GM19397 (cell line): ENCODE results near the gene KIT.
A peak's percentile ranks its signal among the peaks of the same experiment; 100 is the strongest.

Experiments used
- ATAC-seq: cut with Tn5 transposase; IDR thresholded peaks from one replicate; pipeline ENCODE4 v1.9.1; 2021; ENCODE audit warnings: mild to moderate bottlenecking, moderate library complexity; ENCODE audit not compliant: unreplicated experiment

Gene KIT

DNA sequence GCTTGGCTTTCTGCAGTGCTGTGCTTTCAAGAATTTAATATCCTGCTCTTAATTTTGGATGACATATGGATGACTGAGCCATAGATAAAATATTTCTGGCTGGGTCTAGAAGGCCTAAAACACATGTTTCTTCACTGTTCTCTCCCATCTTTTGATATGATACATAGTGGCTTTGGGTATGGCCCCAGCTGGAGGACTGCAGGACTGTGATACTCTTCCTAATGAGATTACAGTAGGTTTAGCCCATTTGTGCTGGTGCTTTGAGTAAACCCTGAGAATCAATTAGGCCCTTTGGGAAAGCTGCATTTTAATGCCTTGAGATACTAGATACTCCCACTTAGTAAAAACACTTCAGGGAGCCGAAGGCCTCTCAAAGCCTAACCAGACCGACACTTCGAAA lies 38.0 kb downstream of the KIT start:
- no peak for ATAC-seq

DNA sequence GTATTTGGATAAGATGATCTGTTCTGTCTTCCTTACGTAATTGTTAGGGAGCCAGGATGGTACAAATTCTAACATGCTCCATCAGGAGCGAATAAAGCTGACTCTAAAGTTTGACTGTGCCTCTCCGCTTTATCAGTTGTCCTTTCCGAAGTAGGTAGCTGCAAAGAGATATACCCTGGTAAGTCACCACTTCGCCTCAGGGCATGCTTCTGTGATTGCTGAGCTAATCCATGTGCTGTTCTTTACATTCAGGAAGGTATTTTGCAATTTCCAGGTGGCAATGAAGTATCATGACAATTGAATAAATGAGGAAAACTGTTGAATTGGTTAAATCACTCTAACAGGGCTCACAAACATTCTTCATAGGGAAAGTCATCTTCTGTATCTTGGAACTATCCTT lies 38.9 kb downstream of the KIT start:
- no peak for ATAC-seq

DNA sequence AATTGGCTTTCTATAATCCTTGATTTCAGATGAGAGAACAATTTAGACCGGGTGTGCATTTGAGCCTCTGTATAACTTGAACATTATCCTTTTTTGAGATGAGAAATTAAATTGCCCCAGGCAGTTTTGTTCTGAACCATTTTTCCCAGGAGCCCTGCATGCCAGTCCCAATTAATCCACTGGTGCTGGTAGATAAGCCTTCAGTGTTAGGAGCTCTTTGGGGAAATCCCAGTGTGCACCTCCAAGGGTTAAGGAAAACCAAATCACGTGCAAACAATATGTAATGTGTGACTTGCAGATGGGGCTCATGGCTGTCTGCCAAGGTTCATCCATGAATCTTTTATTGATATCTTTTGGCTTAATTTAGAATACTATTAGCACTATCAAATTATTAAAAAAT lies 43.2 kb downstream of the KIT start:
- ATAC-seq, result no peak

- no peak for ATAC-seq
Observed at GRCh38 chr4:54703182-54703581, 45.4 kb downstream of the KIT start.

GRCh38 chr4:54707406-54707805 lies 49.6 kb downstream of the KIT start:
- no peak for ATAC-seq

- ATAC-seq, result no peak
Observed at GRCh38 chr4:54708339-54709279, 50.9 kb downstream of the KIT start.

GRCh38 chr4:54709400-54709799 lies 51.6 kb downstream of the KIT start:
- ATAC-seq, result no peak

DNA sequence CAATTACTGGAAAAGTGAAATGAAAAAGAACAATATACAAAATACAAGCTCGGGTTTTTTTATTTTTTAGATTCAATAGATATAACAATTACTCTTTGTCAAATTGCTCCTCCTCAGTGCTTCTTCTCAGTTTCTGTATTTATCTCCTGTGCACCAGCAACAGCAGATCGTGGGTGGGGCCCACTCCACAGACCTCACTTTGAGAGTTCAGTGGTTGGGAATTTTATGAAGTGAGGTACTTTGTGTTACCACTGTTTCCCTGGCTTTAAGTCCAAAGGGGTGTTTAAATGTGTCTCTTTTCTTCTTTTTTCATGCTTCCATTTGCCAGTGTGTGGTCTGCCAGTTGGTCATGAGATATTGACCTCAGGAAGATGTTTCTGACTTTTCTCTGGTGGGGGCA lies 54.4 kb downstream of the KIT start:
- no peak for ATAC-seq

DNA sequence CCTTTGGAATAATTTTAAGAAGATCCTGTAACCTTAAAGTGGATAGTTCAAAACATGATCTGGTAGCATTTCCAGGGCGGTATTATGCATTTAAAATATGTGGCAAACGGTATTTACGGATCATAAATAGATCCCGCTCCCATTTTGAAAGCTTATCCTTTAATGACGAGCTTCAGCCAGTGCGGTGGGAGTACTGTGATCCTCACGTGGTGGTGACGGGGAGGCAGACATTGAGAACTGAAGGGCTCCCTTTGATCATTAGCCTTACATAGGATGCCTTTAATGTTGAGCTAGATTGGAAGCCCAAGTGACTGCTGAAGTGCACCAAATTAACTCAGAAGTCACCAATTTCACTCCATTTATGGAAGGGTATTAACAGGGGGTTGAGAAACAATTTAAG lies 56.9 kb downstream of the KIT start:
- no peak for ATAC-seq

DNA sequence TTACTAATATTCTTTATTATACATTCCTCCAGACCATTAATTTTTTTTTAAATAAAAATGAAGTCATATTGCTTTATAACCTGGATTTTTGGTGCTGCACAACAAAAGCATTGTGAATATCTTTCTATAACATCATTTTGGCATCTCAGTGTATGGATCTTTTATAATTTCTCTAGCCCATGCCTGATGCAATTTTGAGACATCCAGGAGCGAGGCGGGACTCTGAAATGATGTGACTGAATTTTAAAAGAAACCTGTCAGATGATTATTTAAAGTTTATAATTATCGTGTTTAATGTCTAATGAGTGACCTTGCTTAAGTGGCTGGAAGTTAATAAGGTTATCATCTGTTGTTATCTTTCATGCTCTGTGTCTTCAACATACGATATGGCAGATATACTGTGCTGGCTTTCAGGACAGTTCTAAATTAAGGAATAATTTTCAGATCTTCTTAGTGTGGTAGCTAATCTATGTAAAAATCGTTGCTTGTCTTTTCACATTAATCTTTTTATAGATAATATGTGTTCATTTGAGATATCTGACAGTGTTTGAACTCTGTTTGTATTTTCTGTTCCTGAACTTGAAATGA lies 58.8 kb downstream of the KIT start:
- ATAC-seq, result no peak

GRCh38 chr4:54717694-54718093 lies 59.9 kb downstream of the KIT start:
- ATAC-seq, result no peak

- no peak for ATAC-seq
Observed at GRCh38 chr4:54719378-54719777, 61.6 kb downstream of the KIT start.

DNA sequence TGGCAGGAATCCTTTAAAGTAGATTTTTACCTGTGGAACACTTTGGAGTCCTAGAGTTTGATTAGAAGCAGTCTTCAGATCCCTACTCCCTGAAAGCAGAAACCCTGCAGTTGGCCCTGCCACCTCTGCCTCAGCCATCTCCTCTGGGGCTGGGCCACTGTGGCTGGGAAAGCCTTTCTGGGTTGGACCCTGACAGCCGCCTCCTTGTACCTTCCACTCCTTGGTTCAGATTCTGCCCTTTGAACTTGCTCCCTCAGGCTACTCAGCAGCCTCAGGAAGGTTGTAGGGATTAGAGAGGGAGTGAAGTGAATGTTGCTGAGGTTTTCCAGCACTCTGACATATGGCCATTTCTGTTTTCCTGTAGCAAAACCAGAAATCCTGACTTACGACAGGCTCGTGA lies 65.5 kb downstream of the KIT start:
- no peak for ATAC-seq

DNA sequence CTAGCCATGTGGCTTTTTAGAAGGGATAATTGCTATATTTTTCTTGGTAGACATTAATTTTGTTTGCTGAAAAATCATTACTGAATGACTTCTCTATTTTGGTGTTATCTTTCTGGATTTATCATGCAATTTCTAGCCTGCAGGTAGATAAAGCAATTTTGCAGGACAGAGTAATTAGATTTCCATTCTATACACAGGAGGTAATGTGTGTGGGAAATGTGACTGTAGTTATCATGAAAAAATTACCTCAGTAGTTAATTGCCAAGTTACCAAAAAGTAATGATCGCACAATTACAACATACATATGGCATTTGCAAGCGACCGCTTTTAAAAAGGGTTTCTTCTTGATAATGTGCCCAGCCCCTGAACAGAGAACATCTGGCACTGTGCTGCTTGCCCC lies 66.1 kb downstream of the KIT start:
- ATAC-seq, result no peak

DNA sequence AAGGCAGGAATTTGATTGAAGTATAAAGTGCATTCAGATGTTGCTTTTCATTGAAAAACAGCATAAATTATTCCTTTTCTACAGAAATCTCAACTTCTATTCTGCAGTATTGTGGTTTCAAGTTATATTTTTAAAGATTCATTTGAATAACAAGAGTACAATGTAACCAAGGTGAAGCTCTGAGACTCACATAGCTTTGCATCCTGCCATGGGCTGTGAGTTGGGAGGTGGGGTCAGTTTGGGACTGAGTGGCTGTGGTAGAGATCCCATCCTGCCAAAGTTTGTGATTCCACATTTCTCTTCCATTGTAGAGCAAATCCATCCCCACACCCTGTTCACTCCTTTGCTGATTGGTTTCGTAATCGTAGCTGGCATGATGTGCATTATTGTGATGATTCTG lies 69.2 kb downstream of the KIT start:
- ATAC-seq, result peak; percentile 59

GRCh38 chr4:54727346-54727745 lies 69.6 kb downstream of the KIT start:
- peak; percentile 51 for ATAC-seq

GRCh38 chr4:54728368-54728767 lies 70.6 kb downstream of the KIT start:
- no peak for ATAC-seq

GRCh38 chr4:54729256-54729655 lies 71.5 kb downstream of the KIT start:
- ATAC-seq, result no peak

DNA sequence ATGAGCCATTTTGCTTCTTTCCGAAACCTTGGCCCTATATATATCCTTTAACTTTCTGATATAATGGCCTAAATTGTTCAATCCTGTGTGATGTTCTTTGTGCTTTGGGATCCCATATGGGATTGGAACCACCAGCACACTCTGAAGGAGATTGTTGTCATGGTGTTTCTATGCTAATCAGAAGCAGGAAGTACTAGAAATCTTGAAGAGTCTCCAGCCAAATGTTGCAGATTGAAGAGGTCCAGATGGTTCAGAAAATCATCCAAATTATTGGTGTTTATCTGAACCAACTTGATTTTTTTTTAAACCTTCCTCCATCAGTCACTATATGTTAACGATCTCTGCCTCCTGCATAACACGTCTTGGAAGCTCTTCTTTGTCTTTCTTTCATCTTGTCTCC lies 72.8 kb downstream of the KIT start:
- no peak for ATAC-seq

- no peak for ATAC-seq
Observed at GRCh38 chr4:54731552-54731951, 73.8 kb downstream of the KIT start.

DNA sequence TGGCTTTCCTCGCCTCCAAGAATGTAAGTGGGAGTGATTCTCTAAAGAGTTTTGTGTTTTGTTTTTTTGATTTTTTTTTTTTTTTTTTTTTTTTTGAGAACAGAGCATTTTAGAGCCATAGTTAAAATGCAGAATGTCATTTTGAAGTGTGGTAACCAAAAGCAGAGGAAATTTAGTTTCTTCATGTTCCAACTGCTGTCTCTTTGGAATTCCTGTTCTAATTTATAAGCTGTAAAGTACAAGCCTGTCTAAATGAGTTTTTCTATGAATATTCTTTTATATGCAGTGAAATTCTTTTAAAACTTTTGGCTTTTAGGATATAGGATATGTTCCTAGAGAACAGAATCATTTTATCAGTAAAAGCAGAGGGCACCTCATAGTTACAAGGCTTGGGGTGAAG lies 74.2 kb downstream of the KIT start:
- ATAC-seq, result no peak

DNA sequence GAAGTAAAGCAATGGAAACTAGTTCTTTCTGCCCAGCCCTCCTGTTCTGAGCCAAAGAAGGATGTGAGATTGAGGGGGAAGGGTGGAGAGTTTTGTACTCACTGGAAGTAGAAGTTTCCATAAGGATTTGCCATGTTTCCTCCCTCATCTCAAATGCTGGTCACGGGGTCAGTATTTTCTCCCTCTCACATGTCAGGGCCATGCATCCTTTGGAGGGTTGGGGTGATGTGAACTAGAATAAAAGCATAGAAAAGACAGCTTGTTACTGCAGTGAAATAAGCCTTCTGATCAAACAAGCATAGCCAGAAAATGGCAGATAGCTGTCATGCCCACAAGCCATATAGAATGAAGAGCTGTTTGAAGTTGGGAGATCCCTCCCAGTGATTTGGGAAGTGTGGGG lies 79.7 kb downstream of the KIT start:
- ATAC-seq, result no peak

GRCh38 chr4:54741202-54741601 lies 83.4 kb downstream of the KIT start:
- ATAC-seq, result no peak
